Endodermal cell (in vitro differentiated cells): ENCODE measurements around the gene WDR37. TPM values are rescaled to one million over a fixed set of nuclear protein-coding genes. Genes with fewer than 3 reads are reported as not detected.

Experiments used
- DNase-seq: peaks from one replicate; pipeline ENCODE4 v3.0.0-alpha.2; 2017
- H3K27ac ChIP-seq: 2 replicates; pipeline ENCODE4 v1.5.1; 2013; ENCODE audit warnings: mild to moderate bottlenecking, low read depth, low read length, moderate library complexity
- H3K27me3 ChIP-seq: 2 replicates; pipeline ENCODE4 v1.6.1; 2013; ENCODE audit warnings: mild to moderate bottlenecking, low read length, moderate library complexity; ENCODE audit not compliant: insufficient read depth, control insufficient read depth, poor library complexity, severe bottlenecking
- H3K36me3 ChIP-seq: 2 replicates; pipeline ENCODE4 v1.7.0; 2013; ENCODE audit warnings: mild to moderate bottlenecking, low read length, moderate library complexity; ENCODE audit not compliant: control insufficient read depth, insufficient read depth
- H3K4me1 ChIP-seq: one replicate; pipeline ENCODE4 v1.7.0; 2013; ENCODE audit warnings: low read length; ENCODE audit not compliant: control insufficient read depth, insufficient read depth
- H3K4me3 ChIP-seq: 2 replicates; pipeline ENCODE4 v1.5.1; 2013; ENCODE audit warnings: mild to moderate bottlenecking, low read length, moderate library complexity
- H3K9ac ChIP-seq: 2 replicates; pipeline ENCODE4 v1.6.1; 2013; ENCODE audit warnings: mild to moderate bottlenecking, low read length, moderate library complexity; ENCODE audit not compliant: poor library complexity, severe bottlenecking; ENCODE audit errors: extremely low read depth
- H3K9me3 ChIP-seq: 2 replicates; pipeline ENCODE4 v1.6.1; 2013; ENCODE audit warnings: mild to moderate bottlenecking, low read length, moderate library complexity; ENCODE audit not compliant: control insufficient read depth
- H3K27ac Mint-ChIP-seq: 2 replicates; pipeline ENCODE4 v1.8.0; 2020; ENCODE audit warnings: mixed read lengths
- H3K27me3 Mint-ChIP-seq: 2 replicates; pipeline ENCODE4 v1.8.0; 2021; ENCODE audit warnings: mild to moderate bottlenecking, mixed read lengths; ENCODE audit not compliant: insufficient read depth
- H3K36me3 Mint-ChIP-seq: 2 replicates; pipeline ENCODE4 v1.8.0; 2020; ENCODE audit warnings: low read depth, mixed read lengths
- H3K4me1 Mint-ChIP-seq: 2 replicates; pipeline ENCODE4 v1.8.0; 2020; ENCODE audit warnings: mixed read lengths
- H3K4me3 Mint-ChIP-seq: 2 replicates; pipeline ENCODE4 v1.8.0; 2020; ENCODE audit warnings: mild to moderate bottlenecking, moderate library complexity, mixed read lengths
- H3K9me3 Mint-ChIP-seq: 2 replicates; pipeline ENCODE4 v1.8.0; 2020; ENCODE audit warnings: mild to moderate bottlenecking, mixed read lengths
- CTCF ChIP-seq: fragments of 200-600 bp; sonication (generic); conservative IDR thresholded peaks from 2 replicates; pipeline ENCODE4 v1.5.0; 2021; ENCODE audit warnings: antibody characterized with exemption, mild to moderate bottlenecking
- WGBS, 2 experiments: methylation state at CpG; one replicate each; pipeline versions ENCODE4 v1.1.5 to v1.1.7; 2013; ENCODE audit warnings: missing lambda C conversion rate in 2 of 2, mixed read lengths in 1 of 2; ENCODE audit not compliant: insufficient coverage in 1 of 2, insufficient read length in 1 of 2; 5-methylcytosine and 5-hydroxymethylcytosine counted together
- long read RNA-seq, 4 experiments: library from polyadenylated mRNA in 2 of 4; library from RNA in 1 of 4; library from capped mRNA in 1 of 4; stranded (forward) in 3 of 4; unstranded in 1 of 4; transcript quantifications; one replicate each; pipeline ENCODE4 v2.0.0, GENCODE V29; 2020 to 2021; ENCODE audit warnings: inconsistent platforms in 1 of 4
- polyA plus RNA-seq, 2 experiments: library from polyadenylated mRNA; stranded (reverse); fragments of 50-300 nt; gene quantifications; one replicate each; pipeline ENCODE4 v1.2.3, GENCODE V29; 2013
- total RNA-seq, 2 donors: library from RNA; stranded (reverse); fragmentation: NEBNext Ultra II Directional in 1 of 2; extraction: Animal tissue kit (Norgen Biotek cat#: 25700) in 1 of 2; gene quantifications; 2 replicates in 1 of 2; 3 replicates in 1 of 2; pipeline ENCODE4 v1.2.1, GENCODE V29; 2021

Gene WDR37
- 10 to 100 TPM; 10.7 TPM for total RNA-seq
- polyA plus RNA-seq (2013, experiment 1 of 2) = 14.2 TPM
- 13.2 TPM for polyA plus RNA-seq (2013, experiment 2 of 2)
- long read RNA-seq, experiment 1, partial matches to known transcripts = 0 of 4 reads
- long read RNA-seq, experiment 1, other reads (novel, unspliced or antisense) = 4 of 4 reads
- long read RNA-seq, experiment 2, full-length matches to known transcripts = 2 of 30 reads
- long read RNA-seq, experiment 2, partial matches to known transcripts = 1 of 30 reads
- long read RNA-seq, experiment 2, other reads (novel, unspliced or antisense) = 27 of 30 reads
- long read RNA-seq, experiment 3, full-length matches to known transcripts = 4 of 43 reads
- long read RNA-seq, experiment 3, partial matches to known transcripts = 5 of 43 reads
- long read RNA-seq, experiment 3, other reads (novel, unspliced or antisense) = 34 of 43 reads
- long read RNA-seq, experiment 4, partial matches to known transcripts = 0 of 3 reads
- long read RNA-seq, experiment 4, other reads (novel, unspliced or antisense) = 3 of 3 reads

DNA sequence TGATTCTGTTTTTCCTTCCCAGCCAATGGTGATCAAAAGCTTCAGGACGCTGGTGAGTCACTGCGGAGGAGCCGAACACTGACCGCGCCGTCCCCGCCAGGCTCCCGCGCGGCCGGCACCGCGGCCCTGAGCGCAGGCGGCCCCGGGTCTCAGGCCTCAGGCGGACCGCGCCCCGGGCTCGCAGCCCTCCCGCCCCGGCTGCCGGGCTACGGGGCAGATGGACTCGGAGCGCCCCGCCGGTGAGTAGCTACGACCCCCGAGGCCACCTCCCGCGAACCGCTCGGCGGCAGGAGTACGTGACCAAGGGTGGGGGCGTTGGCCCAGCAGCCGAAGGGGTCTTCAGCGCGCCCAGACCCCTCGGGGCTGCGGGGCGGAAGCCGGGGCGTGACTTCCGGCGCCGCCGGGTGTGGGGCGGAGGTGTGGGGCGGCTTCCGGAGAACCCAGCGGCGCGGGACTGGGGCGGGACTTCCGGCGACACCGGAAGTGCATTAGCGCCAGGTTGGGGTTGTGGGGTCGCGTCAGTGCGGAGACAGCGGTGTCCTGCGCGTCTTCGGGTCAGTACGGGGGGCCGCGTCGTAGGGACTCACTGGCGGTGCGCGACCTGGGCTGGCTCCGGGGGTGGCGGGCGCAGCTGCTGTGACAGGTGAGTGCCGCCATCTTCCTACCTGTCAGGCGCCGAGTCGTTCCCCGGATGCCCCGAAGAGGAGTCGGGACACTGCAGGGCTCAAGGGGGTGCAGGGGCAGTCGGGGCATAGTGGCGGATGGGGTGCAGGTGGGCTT is at the start of gene WDR37:
Gene WDR37, plus strand, starts transcription at position 60 of the 780 bp plus-strand sequence. CDS start 15,771 bp downstream, outside the sequence.
- Histone ChIP-seq H3K4me1 (no peaks in the 10 kb centered on the region), H3K9ac (peak within 1 kb of the TSS; percentile 88), H3K27me3 (no peaks in the 10 kb centered on the region), H3K4me3 (peak within 1 kb of the TSS; percentile 96), H3K36me3 (peaks cover 43% of the 10 kb centered on the region), H3K9me3 (no peaks in the 10 kb centered on the region), H3K27ac (peak within 1 kb of the TSS; percentile 83)
- H3K27me3 Mint-ChIP-seq = no peaks in the 10 kb centered on the region
- TF ChIP-seq CTCF = no peak
- peak; percentile 95 for DNase-seq
- H3K27ac Mint-ChIP-seq = peak within 1 kb of the TSS; percentile 95
- 0 to 1% methylated on average over 15 to 87 of the region's 87 CpGs for WGBS, 2 experiments
- peaks cover 24% of the 10 kb centered on the region for H3K4me1 Mint-ChIP-seq
- H3K4me3 Mint-ChIP-seq = peak within 1 kb of the TSS; percentile 98
- H3K36me3 Mint-ChIP-seq = peaks cover 32% of the 10 kb centered on the region
- no peaks in the 10 kb centered on the region for H3K9me3 Mint-ChIP-seq

DNA sequence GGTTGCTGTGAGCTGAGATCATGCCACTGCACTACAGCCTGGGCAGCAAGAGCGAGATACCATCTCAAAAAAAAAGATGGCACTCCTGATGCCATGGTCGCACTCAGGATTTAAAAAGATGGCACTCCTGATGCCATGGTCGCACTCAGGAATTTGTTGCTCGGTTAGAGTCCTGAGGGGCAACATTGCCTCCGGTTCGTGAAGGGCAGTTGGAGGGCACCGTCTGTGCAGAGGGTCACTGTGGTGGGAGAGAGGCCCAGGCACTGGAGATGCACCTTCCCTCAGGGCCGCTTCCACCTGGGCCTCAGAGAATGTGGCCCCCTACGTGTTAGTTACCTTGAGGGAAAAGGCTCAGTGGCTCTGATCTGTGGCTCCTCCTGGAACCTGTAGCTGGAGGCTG is 49.6 kb upstream of the WDR37 start:
- no peaks in the 10 kb centered on the region for H3K27me3 Mint-ChIP-seq
- H3K4me3 Mint-ChIP-seq = no peak overlapping the region
- 92 to 94% methylated on average over 4 to 9 of the region's 9 CpGs for WGBS, 2 experiments
- H3K9me3 ChIP-seq = peaks cover 12% of the 10 kb centered on the region
- no peaks in the 10 kb centered on the region for H3K4me1 ChIP-seq
- H3K4me3 ChIP-seq = no peak overlapping the region
- no peak overlapping the region for H3K27ac ChIP-seq
- H3K4me1 Mint-ChIP-seq = no peaks in the 10 kb centered on the region
- peaks cover 89% of the 10 kb centered on the region for H3K36me3 Mint-ChIP-seq
- H3K36me3 ChIP-seq = peaks cover 96% of the 10 kb centered on the region
- no peak for TF ChIP-seq CTCF
- no peaks in the 10 kb centered on the region for H3K9me3 Mint-ChIP-seq
- no peaks in the 10 kb centered on the region for H3K27me3 ChIP-seq
- no peak overlapping the region for H3K9ac ChIP-seq
- H3K27ac Mint-ChIP-seq = no peak overlapping the region
- no peak for DNase-seq

- H3K4me3 ChIP-seq = no peak overlapping the region
- H3K4me1 Mint-ChIP-seq = no peaks in the 10 kb centered on the region
- TF ChIP-seq CTCF = no peak
- H3K36me3 Mint-ChIP-seq = peaks cover 89% of the 10 kb centered on the region
- H3K27ac Mint-ChIP-seq = no peak overlapping the region
- DNase-seq = no peak
- no peak overlapping the region for H3K4me3 Mint-ChIP-seq
- H3K9me3 Mint-ChIP-seq = no peaks in the 10 kb centered on the region
- H3K27me3 Mint-ChIP-seq = no peaks in the 10 kb centered on the region
- WGBS, 2 experiments = 94 to 100% methylated on average over 4 to 10 of the region's 10 CpGs
- no peak overlapping the region for H3K9ac ChIP-seq
- no peaks in the 10 kb centered on the region for H3K27me3 ChIP-seq
- peaks cover 3% of the 10 kb centered on the region for H3K9me3 ChIP-seq
- H3K27ac ChIP-seq = no peak overlapping the region
- no peaks in the 10 kb centered on the region for H3K4me1 ChIP-seq
- peaks cover 95% of the 10 kb centered on the region for H3K36me3 ChIP-seq
These were observed 48.6 kb upstream of the WDR37 start for GRCh38 chr10:1007583-1007982.
